Measurements from ENCODE around the gene EXOSC5. TPM values are rescaled to one million over a fixed set of nuclear protein-coding genes. Genes with fewer than 3 reads are reported as not detected.

The EXOSC5 gene
- polyA plus RNA-seq, 1 of the 3 experiments (the other 2 are of a cell fraction), result 74.1 TPM

DNA sequence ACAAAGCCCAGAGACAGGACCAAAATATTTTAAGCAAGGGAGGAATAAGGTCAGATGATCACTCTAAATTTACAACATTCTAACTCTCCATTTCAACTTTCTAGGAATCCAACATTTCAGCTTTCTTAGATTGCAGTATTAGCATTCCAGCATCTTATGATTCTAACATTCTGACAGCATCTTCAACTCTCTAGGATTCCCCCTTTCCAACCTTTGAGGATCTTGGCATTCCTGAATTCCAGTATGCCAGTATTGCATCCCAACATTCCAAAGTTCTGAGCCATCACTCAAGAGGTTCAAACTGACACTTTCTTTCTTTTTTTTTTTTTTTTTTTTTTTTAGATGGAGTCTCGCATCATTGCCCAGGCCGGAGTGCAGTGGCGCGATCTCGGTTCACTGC lies 57.2 kb downstream of the EXOSC5 start:
- Histone ChIP-seq H3K79me2 (ENCODE audit: insufficient read depth) (peaks cover 96% of the 10 kb centered on the region), H3K36me3 (replicated peaks in 1 of 2; ENCODE audit: control insufficient read depth in 1 of 2, insufficient read depth in 2 of 2, low read length in 1 of 2) (peaks cover 9 to 76% of the 10 kb centered on the region in 2 experiments), H3K27ac (ENCODE audit: low read depth in 2 of 2, low read length in 1 of 2) (no peak overlapping the region), H3K4me3 (ENCODE audit: low read depth in 2 of 2, low read length in 1 of 2) (no peak overlapping the region), H3K4me1 (ENCODE audit: control insufficient read depth in 1 of 2, insufficient read depth in 2 of 2, low read depth in 1 of 2, low read length in 1 of 2) (no peaks in the 10 kb centered on the region), H3K9me2 (no peaks in the 10 kb centered on the region), H3K9me3 (no peaks in the 10 kb centered on the region), H4K20me1 (ENCODE audit: insufficient read depth) (peaks cover 86% of the 10 kb centered on the region), H3K27me3 (ENCODE audit: insufficient read depth) (no peaks in the 10 kb centered on the region), H3F3A (replicated peaks; ENCODE audit: insufficient read depth) (peaks cover 33% of the 10 kb centered on the region), H2AFZ (ENCODE audit: low read depth) (no peak overlapping the region), H3K4me2 (no peak overlapping the region), H3K9ac (no peak overlapping the region)
- DNase-seq, result no peak
- POLR2A ChIA-PET, result no interaction called here
- CTCF ChIA-PET, result no interaction called here
- 88% methylated on average over 5 of the region's 5 CpGs for WGBS (ENCODE audit: low lambda C conversion rate)
- TF ChIP-seq GABPA (IDR thresholded peaks at IDR 0.05; ENCODE audit: low read depth), result no peak
- TF ChIP-seq, protein P1, sequence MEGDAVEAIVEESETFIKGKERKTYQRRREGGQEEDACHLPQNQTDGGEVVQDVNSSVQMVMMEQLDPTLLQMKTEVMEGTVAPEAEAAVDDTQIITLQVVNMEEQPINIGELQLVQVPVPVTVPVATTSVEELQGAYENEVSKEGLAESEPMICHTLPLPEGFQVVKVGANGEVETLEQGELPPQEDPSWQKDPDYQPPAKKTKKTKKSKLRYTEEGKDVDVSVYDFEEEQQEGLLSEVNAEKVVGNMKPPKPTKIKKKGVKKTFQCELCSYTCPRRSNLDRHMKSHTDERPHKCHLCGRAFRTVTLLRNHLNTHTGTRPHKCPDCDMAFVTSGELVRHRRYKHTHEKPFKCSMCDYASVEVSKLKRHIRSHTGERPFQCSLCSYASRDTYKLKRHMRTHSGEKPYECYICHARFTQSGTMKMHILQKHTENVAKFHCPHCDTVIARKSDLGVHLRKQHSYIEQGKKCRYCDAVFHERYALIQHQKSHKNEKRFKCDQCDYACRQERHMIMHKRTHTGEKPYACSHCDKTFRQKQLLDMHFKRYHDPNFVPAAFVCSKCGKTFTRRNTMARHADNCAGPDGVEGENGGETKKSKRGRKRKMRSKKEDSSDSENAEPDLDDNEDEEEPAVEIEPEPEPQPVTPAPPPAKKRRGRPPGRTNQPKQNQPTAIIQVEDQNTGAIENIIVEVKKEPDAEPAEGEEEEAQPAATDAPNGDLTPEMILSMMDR (IDR thresholded peaks at IDR 0.05), result no peak
- TF ChIP-seq JUND (IDR thresholded peaks at IDR 0.05), result 0 out of 2 replicates have a peak, but pooled peaks have one; percentile 34
- no peak for TF ChIP-seq CHD2 (IDR thresholded peaks at IDR 0.05; ENCODE audit: low read length, partially characterized antibody)
- TF ChIP-seq RAD21 (IDR thresholded peaks at IDR 0.05; ENCODE audit: low read length), result no peak
- TF ChIP-seq, protein P2, sequence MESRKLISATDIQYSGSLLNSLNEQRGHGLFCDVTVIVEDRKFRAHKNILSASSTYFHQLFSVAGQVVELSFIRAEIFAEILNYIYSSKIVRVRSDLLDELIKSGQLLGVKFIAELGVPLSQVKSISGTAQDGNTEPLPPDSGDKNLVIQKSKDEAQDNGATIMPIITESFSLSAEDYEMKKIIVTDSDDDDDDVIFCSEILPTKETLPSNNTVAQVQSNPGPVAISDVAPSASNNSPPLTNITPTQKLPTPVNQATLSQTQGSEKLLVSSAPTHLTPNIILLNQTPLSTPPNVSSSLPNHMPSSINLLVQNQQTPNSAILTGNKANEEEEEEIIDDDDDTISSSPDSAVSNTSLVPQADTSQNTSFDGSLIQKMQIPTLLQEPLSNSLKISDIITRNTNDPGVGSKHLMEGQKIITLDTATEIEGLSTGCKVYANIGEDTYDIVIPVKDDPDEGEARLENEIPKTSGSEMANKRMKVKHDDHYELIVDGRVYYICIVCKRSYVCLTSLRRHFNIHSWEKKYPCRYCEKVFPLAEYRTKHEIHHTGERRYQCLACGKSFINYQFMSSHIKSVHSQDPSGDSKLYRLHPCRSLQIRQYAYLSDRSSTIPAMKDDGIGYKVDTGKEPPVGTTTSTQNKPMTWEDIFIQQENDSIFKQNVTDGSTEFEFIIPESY (IDR thresholded peaks at IDR 0.05; ENCODE audit: borderline replicate concordance, low read depth), result no peak
- TF ChIP-seq MEF2A (IDR thresholded peaks at IDR 0.05; ENCODE audit: borderline replicate concordance, low read depth), result no peak
- TF ChIP-seq, protein P3, sequence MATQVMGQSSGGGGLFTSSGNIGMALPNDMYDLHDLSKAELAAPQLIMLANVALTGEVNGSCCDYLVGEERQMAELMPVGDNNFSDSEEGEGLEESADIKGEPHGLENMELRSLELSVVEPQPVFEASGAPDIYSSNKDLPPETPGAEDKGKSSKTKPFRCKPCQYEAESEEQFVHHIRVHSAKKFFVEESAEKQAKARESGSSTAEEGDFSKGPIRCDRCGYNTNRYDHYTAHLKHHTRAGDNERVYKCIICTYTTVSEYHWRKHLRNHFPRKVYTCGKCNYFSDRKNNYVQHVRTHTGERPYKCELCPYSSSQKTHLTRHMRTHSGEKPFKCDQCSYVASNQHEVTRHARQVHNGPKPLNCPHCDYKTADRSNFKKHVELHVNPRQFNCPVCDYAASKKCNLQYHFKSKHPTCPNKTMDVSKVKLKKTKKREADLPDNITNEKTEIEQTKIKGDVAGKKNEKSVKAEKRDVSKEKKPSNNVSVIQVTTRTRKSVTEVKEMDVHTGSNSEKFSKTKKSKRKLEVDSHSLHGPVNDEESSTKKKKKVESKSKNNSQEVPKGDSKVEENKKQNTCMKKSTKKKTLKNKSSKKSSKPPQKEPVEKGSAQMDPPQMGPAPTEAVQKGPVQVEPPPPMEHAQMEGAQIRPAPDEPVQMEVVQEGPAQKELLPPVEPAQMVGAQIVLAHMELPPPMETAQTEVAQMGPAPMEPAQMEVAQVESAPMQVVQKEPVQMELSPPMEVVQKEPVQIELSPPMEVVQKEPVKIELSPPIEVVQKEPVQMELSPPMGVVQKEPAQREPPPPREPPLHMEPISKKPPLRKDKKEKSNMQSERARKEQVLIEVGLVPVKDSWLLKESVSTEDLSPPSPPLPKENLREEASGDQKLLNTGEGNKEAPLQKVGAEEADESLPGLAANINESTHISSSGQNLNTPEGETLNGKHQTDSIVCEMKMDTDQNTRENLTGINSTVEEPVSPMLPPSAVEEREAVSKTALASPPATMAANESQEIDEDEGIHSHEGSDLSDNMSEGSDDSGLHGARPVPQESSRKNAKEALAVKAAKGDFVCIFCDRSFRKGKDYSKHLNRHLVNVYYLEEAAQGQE (IDR thresholded peaks at IDR 0.05; ENCODE audit: low read depth, low read length), result no peak
- TF ChIP-seq NFIC (IDR thresholded peaks at IDR 0.05; ENCODE audit: borderline replicate concordance), result no peak
- 0 out of 2 replicates have a peak, but pooled peaks have one; percentile 39 for TF ChIP-seq TEAD4 (IDR thresholded peaks at IDR 0.05; ENCODE audit: borderline replicate concordance, insufficient read depth)
- no peak for TF ChIP-seq EZH2phosphoT487 (IDR thresholded peaks at IDR 0.05; ENCODE audit: borderline replicate concordance, low read depth)
- TF ChIP-seq, protein P4, sequence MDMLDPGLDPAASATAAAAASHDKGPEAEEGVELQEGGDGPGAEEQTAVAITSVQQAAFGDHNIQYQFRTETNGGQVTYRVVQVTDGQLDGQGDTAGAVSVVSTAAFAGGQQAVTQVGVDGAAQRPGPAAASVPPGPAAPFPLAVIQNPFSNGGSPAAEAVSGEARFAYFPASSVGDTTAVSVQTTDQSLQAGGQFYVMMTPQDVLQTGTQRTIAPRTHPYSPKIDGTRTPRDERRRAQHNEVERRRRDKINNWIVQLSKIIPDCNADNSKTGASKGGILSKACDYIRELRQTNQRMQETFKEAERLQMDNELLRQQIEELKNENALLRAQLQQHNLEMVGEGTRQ (IDR thresholded peaks at IDR 0.05; ENCODE audit: borderline replicate concordance, low read depth, low read length), result no peak
- TF ChIP-seq NRF1 (IDR thresholded peaks at IDR 0.05; ENCODE audit: low read depth, low read length), result no peak
- TF ChIP-seq, protein P5, sequence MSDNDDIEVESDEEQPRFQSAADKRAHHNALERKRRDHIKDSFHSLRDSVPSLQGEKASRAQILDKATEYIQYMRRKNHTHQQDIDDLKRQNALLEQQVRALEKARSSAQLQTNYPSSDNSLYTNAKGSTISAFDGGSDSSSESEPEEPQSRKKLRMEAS (IDR thresholded peaks at IDR 0.05; ENCODE audit: low read depth), result no peak
- TF ChIP-seq TAF1 (IDR thresholded peaks at IDR 0.05; ENCODE audit: borderline replicate concordance, low read depth, low read length), result no peak
- TF ChIP-seq GATA2 (CRISPR knock-in tag; IDR thresholded peaks at IDR 0.05), result no peak
- TF ChIP-seq TCF12 (IDR thresholded peaks at IDR 0.05), result 0 out of 2 replicates have a peak, but pooled peaks have one; percentile 12
- no peak for TF ChIP-seq SMC3 (IDR thresholded peaks at IDR 0.05; ENCODE audit: low read depth, low read length)
- no peak for TF ChIP-seq FOXM1 (IDR thresholded peaks at IDR 0.05; ENCODE audit: low read depth)
- no peak for TF ChIP-seq RCOR1 (IDR thresholded peaks at IDR 0.05; ENCODE audit: low read length)
- TF ChIP-seq, protein P6, sequence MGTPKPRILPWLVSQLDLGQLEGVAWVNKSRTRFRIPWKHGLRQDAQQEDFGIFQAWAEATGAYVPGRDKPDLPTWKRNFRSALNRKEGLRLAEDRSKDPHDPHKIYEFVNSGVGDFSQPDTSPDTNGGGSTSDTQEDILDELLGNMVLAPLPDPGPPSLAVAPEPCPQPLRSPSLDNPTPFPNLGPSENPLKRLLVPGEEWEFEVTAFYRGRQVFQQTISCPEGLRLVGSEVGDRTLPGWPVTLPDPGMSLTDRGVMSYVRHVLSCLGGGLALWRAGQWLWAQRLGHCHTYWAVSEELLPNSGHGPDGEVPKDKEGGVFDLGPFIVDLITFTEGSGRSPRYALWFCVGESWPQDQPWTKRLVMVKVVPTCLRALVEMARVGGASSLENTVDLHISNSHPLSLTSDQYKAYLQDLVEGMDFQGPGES (IDR thresholded peaks at IDR 0.05; ENCODE audit: low read depth, low read length), result no peak
- TF ChIP-seq, protein P7, sequence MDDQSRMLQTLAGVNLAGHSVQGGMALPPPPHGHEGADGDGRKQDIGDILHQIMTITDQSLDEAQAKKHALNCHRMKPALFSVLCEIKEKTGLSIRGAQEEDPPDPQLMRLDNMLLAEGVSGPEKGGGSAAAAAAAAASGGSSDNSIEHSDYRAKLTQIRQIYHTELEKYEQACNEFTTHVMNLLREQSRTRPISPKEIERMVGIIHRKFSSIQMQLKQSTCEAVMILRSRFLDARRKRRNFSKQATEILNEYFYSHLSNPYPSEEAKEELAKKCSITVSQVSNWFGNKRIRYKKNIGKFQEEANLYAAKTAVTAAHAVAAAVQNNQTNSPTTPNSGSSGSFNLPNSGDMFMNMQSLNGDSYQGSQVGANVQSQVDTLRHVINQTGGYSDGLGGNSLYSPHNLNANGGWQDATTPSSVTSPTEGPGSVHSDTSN (IDR thresholded peaks at IDR 0.05), result peak; percentile 37; the same call in 1 of the 2 replicates
- TF ChIP-seq FOXJ3 (CRISPR knock-in tag; IDR thresholded peaks at IDR 0.05), result no peak
- no peak for TF ChIP-seq ELF1 (IDR thresholded peaks at IDR 0.05)

All from SK-N-SH (cell line).